Measurements from ENCODE around the gene ABL1.

GRCh38 chr9:130785940-130786508 is 49.0 kb upstream of the ABL1 start:
- TF ChIP-seq CTCF (IDR thresholded peaks at IDR 0.05; ENCODE audit: low read depth, low read length) = no peak
- no peak for TF ChIP-seq POLR2A (IDR thresholded peaks at IDR 0.05; ENCODE audit: extremely low read depth, insufficient read length)
- TF ChIP-seq MYC (IDR thresholded peaks at IDR 0.05; ENCODE audit: low read depth, low read length) = no peak

Data from NB4 (cell line).